VCaP (cell line): ENCODE results near the gene CDC5L.

Source experiments
- H3K27ac ChIP-seq: fragments of 450-650 bp; 2 replicates; pipeline ENCODE4 v1.5.1; 2017
- CTCF ChIP-seq: fragments of 450-650 bp; conservative IDR thresholded peaks from 2 replicates; pipeline ENCODE4 v1.5.1; 2017; ENCODE audit warnings: mild to moderate bottlenecking, moderate library complexity

CDC5L gene

GRCh38 chr6:44487002-44487401 is 99.5 kb downstream of the CDC5L start:
- H3K27ac ChIP-seq, result no peak overlapping the region
- no peak for TF ChIP-seq CTCF

GRCh38 chr6:44487586-44487985 is 100.1 kb downstream of the CDC5L start:
- no peak overlapping the region for H3K27ac ChIP-seq
- no peak for TF ChIP-seq CTCF

- TF ChIP-seq CTCF, result no peak
- peak overlapping the region; percentile 76 for H3K27ac ChIP-seq
Measured at GRCh38 chr6:44489910-44490604, 102.6 kb downstream of the CDC5L start.

- no peak overlapping the region for H3K27ac ChIP-seq
- no peak for TF ChIP-seq CTCF
Measured at GRCh38 chr6:44493132-44493531, 105.6 kb downstream of the CDC5L start.

- no peak for TF ChIP-seq CTCF
- H3K27ac ChIP-seq, result no peak overlapping the region
Measured at GRCh38 chr6:44493593-44493992, 106.1 kb downstream of the CDC5L start.

- H3K27ac ChIP-seq, result no peak overlapping the region
- TF ChIP-seq CTCF, result peak; percentile 22; the same call in 1 of the 2 replicates
Measured at GRCh38 chr6:44494011-44494501, 106.5 kb downstream of the CDC5L start.

GRCh38 chr6:44495036-44495901 is 107.8 kb downstream of the CDC5L start:
- no peak overlapping the region for H3K27ac ChIP-seq
- no peak for TF ChIP-seq CTCF
